ENCODE results near the gene TNIP1. TPM values are rescaled to one million over a fixed set of nuclear protein-coding genes. Genes with fewer than 3 reads are reported as not detected.

TNIP1 gene
- total RNA-seq, 1 experiment from 2014 or later = 186 TPM

- DNase-seq (ENCODE audit: low read depth) = no peak
Observed at GRCh38 chr5:151047814-151048425, 32.9 kb downstream of the TNIP1 start.

GRCh38 chr5:151042453-151043093, 38.3 kb downstream of the TNIP1 start:
- no peak for DNase-seq (ENCODE audit: low read depth)

- no peak for DNase-seq (ENCODE audit: low read depth)
Observed at GRCh38 chr5:151041577-151042268, 39.1 kb downstream of the TNIP1 start.

GRCh38 chr5:151040211-151040747, 40.6 kb downstream of the TNIP1 start:
- peak; percentile 72 for DNase-seq (ENCODE audit: low read depth)

- DNase-seq (ENCODE audit: low read depth) = no peak
Observed at GRCh38 chr5:151039665-151040064, 41.2 kb downstream of the TNIP1 start.

- DNase-seq (ENCODE audit: low read depth) = peak; percentile 39
Observed at GRCh38 chr5:151038801-151039238, 42.0 kb downstream of the TNIP1 start.

- no peak for DNase-seq (ENCODE audit: low read depth)
Observed at GRCh38 chr5:151038412-151038745, 42.5 kb downstream of the TNIP1 start.

GRCh38 chr5:151037561-151038411, 43.0 kb downstream of the TNIP1 start:
- DNase-seq (ENCODE audit: low read depth) = peak; percentile 56

- DNase-seq (ENCODE audit: low read depth) = no peak
Observed at GRCh38 chr5:151036556-151036955, 44.3 kb downstream of the TNIP1 start.

- DNase-seq (ENCODE audit: low read depth) = no peak
Observed at GRCh38 chr5:151034422-151035379, 46.1 kb downstream of the TNIP1 start.

GRCh38 chr5:151033217-151033934, 47.5 kb downstream of the TNIP1 start:
- peak; percentile 48 for DNase-seq (ENCODE audit: low read depth)

- no peak for DNase-seq (ENCODE audit: low read depth)
Observed at GRCh38 chr5:151031554-151031953, 49.3 kb downstream of the TNIP1 start.

- DNase-seq (ENCODE audit: low read depth) = no peak
Observed at GRCh38 chr5:151030379-151030778, 50.5 kb downstream of the TNIP1 start.

- DNase-seq (ENCODE audit: low read depth) = no peak
Observed at GRCh38 chr5:151030056-151030336, 50.8 kb downstream of the TNIP1 start.

GRCh38 chr5:151029179-151030055, 51.4 kb downstream of the TNIP1 start:
- DNase-seq (ENCODE audit: low read depth) = no peak

- no peak for DNase-seq (ENCODE audit: low read depth)
Observed at GRCh38 chr5:151028717-151029116, 52.1 kb downstream of the TNIP1 start.

- DNase-seq (ENCODE audit: low read depth) = no peak
Observed at GRCh38 chr5:151027961-151028479, 52.8 kb downstream of the TNIP1 start.

GRCh38 chr5:151026679-151027078, 54.2 kb downstream of the TNIP1 start:
- DNase-seq (ENCODE audit: low read depth) = no peak

- DNase-seq (ENCODE audit: low read depth) = no peak
Observed at GRCh38 chr5:151026088-151026487, 54.7 kb downstream of the TNIP1 start.

Measured in LHCN-M2 (cell line).